ENCODE data around the gene ZNF585A.

DNA sequence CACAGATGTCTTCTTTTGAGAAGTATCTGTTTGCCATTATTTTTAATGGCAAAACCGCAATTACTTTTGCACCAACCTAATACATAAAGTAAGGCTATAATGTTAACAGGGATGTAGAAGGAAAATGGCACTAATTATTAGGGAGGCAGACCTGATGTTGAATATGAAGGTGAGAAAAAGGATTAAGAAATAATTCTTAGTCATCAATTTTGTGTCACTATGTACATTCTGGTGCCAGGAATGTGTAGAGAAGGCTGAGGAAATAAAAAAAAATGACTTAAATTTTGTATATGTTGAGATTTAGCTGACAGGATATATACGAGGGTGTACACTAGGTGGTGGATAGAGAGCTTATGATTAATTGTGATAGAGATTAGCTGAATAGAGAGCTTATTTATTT is 25.3 kb upstream of the ZNF585A start:
- TF ChIP-seq, protein P1, sequence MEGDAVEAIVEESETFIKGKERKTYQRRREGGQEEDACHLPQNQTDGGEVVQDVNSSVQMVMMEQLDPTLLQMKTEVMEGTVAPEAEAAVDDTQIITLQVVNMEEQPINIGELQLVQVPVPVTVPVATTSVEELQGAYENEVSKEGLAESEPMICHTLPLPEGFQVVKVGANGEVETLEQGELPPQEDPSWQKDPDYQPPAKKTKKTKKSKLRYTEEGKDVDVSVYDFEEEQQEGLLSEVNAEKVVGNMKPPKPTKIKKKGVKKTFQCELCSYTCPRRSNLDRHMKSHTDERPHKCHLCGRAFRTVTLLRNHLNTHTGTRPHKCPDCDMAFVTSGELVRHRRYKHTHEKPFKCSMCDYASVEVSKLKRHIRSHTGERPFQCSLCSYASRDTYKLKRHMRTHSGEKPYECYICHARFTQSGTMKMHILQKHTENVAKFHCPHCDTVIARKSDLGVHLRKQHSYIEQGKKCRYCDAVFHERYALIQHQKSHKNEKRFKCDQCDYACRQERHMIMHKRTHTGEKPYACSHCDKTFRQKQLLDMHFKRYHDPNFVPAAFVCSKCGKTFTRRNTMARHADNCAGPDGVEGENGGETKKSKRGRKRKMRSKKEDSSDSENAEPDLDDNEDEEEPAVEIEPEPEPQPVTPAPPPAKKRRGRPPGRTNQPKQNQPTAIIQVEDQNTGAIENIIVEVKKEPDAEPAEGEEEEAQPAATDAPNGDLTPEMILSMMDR (IDR thresholded peaks at IDR 0.05) = no peak
- no peak for TF ChIP-seq POLR2A (IDR thresholded peaks at IDR 0.05)
